SK-MEL-5 (cell line): ENCODE measurements around the gene TMEM204. TPM values are rescaled to one million over a fixed set of nuclear protein-coding genes. Genes with fewer than 3 reads are reported as not detected.

ENCODE experiments used
- DNase-seq: peaks from one replicate; pipeline ENCODE4 v3.0.0-alpha.2; 2016; ENCODE audit warnings: low read depth, low spot score
- in situ Hi-C: cut with HindIII; loops from 2 replicates; pipeline ENCODE4 v1.10.0; 2016; ENCODE audit warnings: low sequenced_read_pairs, high pct_unique_total_duplicates, low pct_unique_long_range_greater_than_20kb
- total RNA-seq: library from RNA; depleted of rRNA; stranded (reverse); fragments of >200 nt; shearing (Covaris generic); gene quantifications from 2 replicates; pipeline ENCODE4 v1.2.3, GENCODE V29; 2014

TMEM204 gene
- total RNA-seq, 1 experiment from 2014 or later: not detected

- no peak for DNase-seq
- in situ Hi-C loops: no loop called here
Observed at GRCh38 chr16:1545044-1546040, 11.9 kb downstream of the TMEM204 start.

GRCh38 chr16:1546430-1546829 lies 13.0 kb downstream of the TMEM204 start:
- in situ Hi-C loops: no loop called here
- DNase-seq: no peak

- DNase-seq: no peak
Observed at GRCh38 chr16:1548233-1548632, 14.8 kb downstream of the TMEM204 start.

GRCh38 chr16:1548727-1549126 lies 15.3 kb downstream of the TMEM204 start:
- in situ Hi-C loops: no loop called here
- no peak for DNase-seq

More at GRCh38 chr16:1548233-1548632, 14.8 kb downstream of the TMEM204 start:
- in situ Hi-C loops: no loop called here

- DNase-seq: no peak
- in situ Hi-C loops: no loop called here
Observed at GRCh38 chr16:1550069-1550468, 16.6 kb downstream of the TMEM204 start.

GRCh38 chr16:1550696-1551095 lies 17.2 kb downstream of the TMEM204 start:
- in situ Hi-C loops: no loop called here
- DNase-seq: no peak

GRCh38 chr16:1551166-1551565 lies 17.7 kb downstream of the TMEM204 start:
- in situ Hi-C loops: no loop called here
- DNase-seq: no peak

- DNase-seq: no peak
- in situ Hi-C loops: no loop called here
Observed at GRCh38 chr16:1552129-1552528, 18.7 kb downstream of the TMEM204 start.

GRCh38 chr16:1553946-1554825 lies 20.7 kb downstream of the TMEM204 start:
- DNase-seq: no peak
- in situ Hi-C loops: no loop called here

GRCh38 chr16:1554826-1555445 lies 21.5 kb downstream of the TMEM204 start:
- DNase-seq: no peak
- in situ Hi-C loops: no loop called here

- DNase-seq: no peak
- in situ Hi-C loops: no loop called here
Observed at GRCh38 chr16:1556254-1556653, 22.8 kb downstream of the TMEM204 start.

- DNase-seq: no peak
- in situ Hi-C loops: no loop called here
Observed at GRCh38 chr16:1557074-1557473, 23.6 kb downstream of the TMEM204 start.

GRCh38 chr16:1557576-1557975 lies 24.1 kb downstream of the TMEM204 start:
- in situ Hi-C loops: no loop called here
- no peak for DNase-seq

GRCh38 chr16:1559446-1559975 lies 26.0 kb downstream of the TMEM204 start:
- DNase-seq: no peak
- in situ Hi-C loops: no loop called here

GRCh38 chr16:1560153-1560552 lies 26.7 kb downstream of the TMEM204 start:
- no peak for DNase-seq
- in situ Hi-C loops: no loop called here

- in situ Hi-C loops: no loop called here
- DNase-seq: no peak
Observed at GRCh38 chr16:1560866-1561265, 27.4 kb downstream of the TMEM204 start.

- DNase-seq: no peak
- in situ Hi-C loops: no loop called here
Observed at GRCh38 chr16:1561266-1561665, 27.8 kb downstream of the TMEM204 start.

GRCh38 chr16:1561836-1562235 lies 28.4 kb downstream of the TMEM204 start:
- in situ Hi-C loops: no loop called here
- DNase-seq: no peak
